ENCODE data around the gene RPRD1B.

DNA sequence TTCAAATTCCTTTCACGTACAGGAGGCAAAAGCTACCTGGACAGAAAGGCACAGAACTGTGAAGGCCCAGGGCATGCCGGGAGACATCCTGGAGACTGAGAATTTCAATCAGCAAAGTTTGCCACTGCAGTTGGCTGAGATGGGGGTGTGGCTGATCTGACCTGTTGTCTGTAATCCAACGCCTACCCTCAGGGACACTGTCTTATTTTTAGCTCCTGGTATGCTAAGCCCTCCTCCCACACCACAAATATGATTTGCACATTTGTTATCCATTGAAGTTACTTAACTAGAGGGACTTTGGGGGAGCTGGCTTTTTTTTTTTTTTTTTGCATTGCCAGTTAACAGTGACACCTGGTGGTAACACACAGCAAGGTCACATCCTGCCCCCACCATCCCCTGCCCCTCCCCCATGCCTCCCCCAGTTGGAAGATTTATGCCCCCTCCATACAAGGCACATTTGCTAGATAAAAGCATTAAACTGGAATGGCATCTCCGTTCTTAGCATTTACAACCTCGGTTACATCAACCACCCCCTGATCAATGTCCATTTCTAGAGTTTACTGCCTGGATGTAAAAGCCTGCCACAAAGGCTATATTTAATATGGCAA lies 40.6 kb upstream of the RPRD1B start:
- TF ChIP-seq, protein P1, sequence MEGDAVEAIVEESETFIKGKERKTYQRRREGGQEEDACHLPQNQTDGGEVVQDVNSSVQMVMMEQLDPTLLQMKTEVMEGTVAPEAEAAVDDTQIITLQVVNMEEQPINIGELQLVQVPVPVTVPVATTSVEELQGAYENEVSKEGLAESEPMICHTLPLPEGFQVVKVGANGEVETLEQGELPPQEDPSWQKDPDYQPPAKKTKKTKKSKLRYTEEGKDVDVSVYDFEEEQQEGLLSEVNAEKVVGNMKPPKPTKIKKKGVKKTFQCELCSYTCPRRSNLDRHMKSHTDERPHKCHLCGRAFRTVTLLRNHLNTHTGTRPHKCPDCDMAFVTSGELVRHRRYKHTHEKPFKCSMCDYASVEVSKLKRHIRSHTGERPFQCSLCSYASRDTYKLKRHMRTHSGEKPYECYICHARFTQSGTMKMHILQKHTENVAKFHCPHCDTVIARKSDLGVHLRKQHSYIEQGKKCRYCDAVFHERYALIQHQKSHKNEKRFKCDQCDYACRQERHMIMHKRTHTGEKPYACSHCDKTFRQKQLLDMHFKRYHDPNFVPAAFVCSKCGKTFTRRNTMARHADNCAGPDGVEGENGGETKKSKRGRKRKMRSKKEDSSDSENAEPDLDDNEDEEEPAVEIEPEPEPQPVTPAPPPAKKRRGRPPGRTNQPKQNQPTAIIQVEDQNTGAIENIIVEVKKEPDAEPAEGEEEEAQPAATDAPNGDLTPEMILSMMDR (conservative IDR thresholded peaks at IDR 0.05; ENCODE audit: low read depth, low read length) = peak; percentile 50
- TF ChIP-seq, protein P2, sequence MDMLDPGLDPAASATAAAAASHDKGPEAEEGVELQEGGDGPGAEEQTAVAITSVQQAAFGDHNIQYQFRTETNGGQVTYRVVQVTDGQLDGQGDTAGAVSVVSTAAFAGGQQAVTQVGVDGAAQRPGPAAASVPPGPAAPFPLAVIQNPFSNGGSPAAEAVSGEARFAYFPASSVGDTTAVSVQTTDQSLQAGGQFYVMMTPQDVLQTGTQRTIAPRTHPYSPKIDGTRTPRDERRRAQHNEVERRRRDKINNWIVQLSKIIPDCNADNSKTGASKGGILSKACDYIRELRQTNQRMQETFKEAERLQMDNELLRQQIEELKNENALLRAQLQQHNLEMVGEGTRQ (IDR thresholded peaks at IDR 0.05; ENCODE audit: low read depth, low read length) = no peak
- TF ChIP-seq POLR2A (IDR thresholded peaks at IDR 0.05; ENCODE audit: low read depth, low read length) = no peak

Data from IMR-90 (cell line).